ENCODE data around the gene KRT79. TPM values are rescaled to one million over a fixed set of nuclear protein-coding genes. Genes with fewer than 3 reads are reported as not detected.
A peak's percentile ranks its signal among the peaks of the same experiment; 100 is the strongest.

Gene KRT79
- total RNA-seq, 8 experiments from 2014 or later, result 0.32 to 0.90 TPM; not detected in 6

- Histone ChIP-seq H3K27ac (no peak overlapping the region), H3K4me3 (no peak overlapping the region), H3K4me1 (replicated peaks in 1 of 2) (no peaks in the 10 kb centered on the region)
- 0 to 100% (median 86%) methylated on average over 1 to 9 of the region's 10 CpGs; no CpG with 5 or more reads in 2 of the 10 experiments for WGBS, 10 experiments
- in situ Hi-C loops (cut with MboI; ENCODE audit: low pct_unique_long_range_greater_than_20kb in 2 of 9, low sequenced_read_pairs in 9 of 9, unreplicated experiment in 9 of 9), result no loop called here
- no peak for ATAC-seq (replicated peaks in 6 of 8)
These were observed 41.7 kb downstream of the KRT79 start for GRCh38 chr12:52792185-52793029.

- H3K4me3 ChIP-seq, result no peak overlapping the region
- 60 to 90% (median 73%) methylated on average over 1 to 7 of the region's 12 CpGs; no CpG with 5 or more reads in 5 of the 10 experiments for WGBS, 10 experiments
- no peak overlapping the region for H3K27ac ChIP-seq
- H3K4me1 ChIP-seq (replicated peaks in 1 of 2), result no peaks in the 10 kb centered on the region
- no peak for ATAC-seq (replicated peaks in 6 of 8)
- in situ Hi-C loops (cut with MboI; ENCODE audit: low pct_unique_long_range_greater_than_20kb in 2 of 9, low sequenced_read_pairs in 9 of 9, unreplicated experiment in 9 of 9), result no loop called here
These were observed 42.6 kb downstream of the KRT79 start for GRCh38 chr12:52791271-52792184.

- no peak for ATAC-seq (replicated peaks in 6 of 8)
- Histone ChIP-seq H3K4me3 (no peak overlapping the region), H3K4me1 (replicated peaks in 1 of 2) (no peaks in the 10 kb centered on the region), H3K27ac (no peak overlapping the region)
- 41 to 92% (median 77%) methylated on average over 3 to 12 of the region's 19 CpGs; no CpG with 5 or more reads in 2 of the 10 experiments for WGBS, 10 experiments
- in situ Hi-C loops (cut with MboI; ENCODE audit: low pct_unique_long_range_greater_than_20kb in 2 of 9, low sequenced_read_pairs in 9 of 9, unreplicated experiment in 9 of 9), result no loop called here
These were observed 43.5 kb downstream of the KRT79 start for GRCh38 chr12:52790427-52791270.

DNA sequence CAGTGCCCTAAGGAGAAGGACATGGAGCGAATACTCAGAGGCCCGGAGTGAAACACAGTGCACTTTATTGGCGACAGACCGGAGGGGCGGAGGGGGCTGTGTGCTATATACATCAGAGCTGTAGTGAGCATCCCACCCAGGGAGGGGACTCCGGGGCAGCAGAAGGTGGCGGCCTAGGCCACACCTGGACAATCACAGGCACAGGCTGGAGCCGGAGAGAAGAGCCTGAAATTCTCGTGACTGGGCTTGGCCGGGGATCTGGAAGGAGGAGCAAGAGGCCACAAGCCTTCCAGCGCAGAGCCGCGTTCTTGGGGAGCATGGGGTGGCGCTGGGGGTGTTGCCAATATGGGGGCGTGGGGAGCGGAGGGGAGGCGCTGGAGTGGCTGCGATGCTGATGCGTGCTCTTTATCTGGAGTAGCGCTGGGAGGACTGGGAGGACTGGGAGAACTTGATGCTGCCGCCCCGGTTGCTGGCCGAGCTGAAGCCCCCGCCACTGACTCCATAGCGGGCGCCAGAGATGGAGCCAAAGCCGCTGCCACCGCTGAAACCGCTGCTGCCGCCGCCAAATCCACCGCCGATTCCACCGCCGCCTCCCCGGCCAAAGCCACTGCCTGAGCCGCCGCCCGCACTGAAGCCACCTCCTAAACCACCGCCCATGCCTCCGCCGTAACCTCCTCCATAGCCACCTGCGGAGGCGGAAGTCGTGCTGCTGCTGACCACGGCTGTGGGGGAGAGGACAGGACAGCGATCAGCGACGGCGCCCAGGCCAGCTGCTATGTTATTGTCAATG, 44.3 kb downstream of the KRT79 start:
- Histone ChIP-seq H3K4me1 (replicated peaks in 1 of 2) (no peaks in the 10 kb centered on the region), H3K27ac (no peak overlapping the region), H3K4me3 (no peak overlapping the region)
- ATAC-seq (replicated peaks in 6 of 8), result peak in 3 of 8 experiments; percentile 57 to 61 (median 60)
- in situ Hi-C loops (cut with MboI; ENCODE audit: low pct_unique_long_range_greater_than_20kb in 2 of 9, low sequenced_read_pairs in 9 of 9, unreplicated experiment in 9 of 9), result no loop called here
- WGBS, 10 experiments, result 0 to 26% (median 0%) methylated on average over 2 to 10 of the region's 50 CpGs; no CpG with 5 or more reads in 7 of the 10 experiments

DNA sequence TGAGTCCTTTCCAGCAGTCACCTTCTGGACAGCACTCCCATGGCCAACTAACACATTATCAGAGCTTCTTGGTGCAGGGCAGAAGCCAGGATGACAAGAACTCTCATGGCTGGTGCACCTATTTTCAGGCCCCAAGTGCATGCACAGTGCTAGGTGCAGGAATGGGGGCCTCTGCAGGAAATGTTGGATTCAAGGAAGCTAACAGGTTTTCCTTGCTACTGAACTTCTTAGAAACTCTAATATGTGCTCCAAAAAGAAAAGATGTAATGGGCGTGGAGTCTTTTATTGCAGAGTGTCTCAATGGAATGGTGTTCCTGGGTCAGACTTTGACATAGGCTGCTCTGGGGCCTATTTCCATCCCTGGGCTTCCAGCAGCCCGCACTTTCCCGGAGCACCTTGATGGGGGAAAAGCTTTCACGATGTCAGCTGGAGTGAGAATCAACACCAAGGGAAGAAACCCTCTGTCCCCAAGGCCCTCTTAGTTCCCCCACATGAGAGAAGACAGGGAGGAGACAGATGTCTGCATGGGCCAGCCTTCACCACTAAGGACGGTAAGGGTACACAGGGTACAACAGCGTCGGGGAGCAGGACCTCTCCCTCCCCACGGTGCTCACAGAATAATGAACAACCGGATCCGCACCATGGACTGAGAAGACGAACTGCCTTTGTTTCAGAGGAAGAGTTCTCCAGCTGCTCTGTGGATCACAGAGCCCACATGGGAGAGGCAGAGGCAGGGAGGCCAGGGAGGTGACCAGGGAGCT, 45.1 kb downstream of the KRT79 start:
- no peak overlapping the region for H3K27ac ChIP-seq
- no peak overlapping the region for H3K4me3 ChIP-seq
- H3K4me1 ChIP-seq (replicated peaks in 1 of 2), result no peaks in the 10 kb centered on the region
- 70 to 95% (median 88%) methylated on average over 2 to 6 of the region's 11 CpGs; no CpG with 5 or more reads in 3 of the 10 experiments for WGBS, 10 experiments
- in situ Hi-C loops (cut with MboI; ENCODE audit: low pct_unique_long_range_greater_than_20kb in 2 of 9, low sequenced_read_pairs in 9 of 9, unreplicated experiment in 9 of 9), result no loop called here
- no peak for ATAC-seq (replicated peaks in 6 of 8)

DNA sequence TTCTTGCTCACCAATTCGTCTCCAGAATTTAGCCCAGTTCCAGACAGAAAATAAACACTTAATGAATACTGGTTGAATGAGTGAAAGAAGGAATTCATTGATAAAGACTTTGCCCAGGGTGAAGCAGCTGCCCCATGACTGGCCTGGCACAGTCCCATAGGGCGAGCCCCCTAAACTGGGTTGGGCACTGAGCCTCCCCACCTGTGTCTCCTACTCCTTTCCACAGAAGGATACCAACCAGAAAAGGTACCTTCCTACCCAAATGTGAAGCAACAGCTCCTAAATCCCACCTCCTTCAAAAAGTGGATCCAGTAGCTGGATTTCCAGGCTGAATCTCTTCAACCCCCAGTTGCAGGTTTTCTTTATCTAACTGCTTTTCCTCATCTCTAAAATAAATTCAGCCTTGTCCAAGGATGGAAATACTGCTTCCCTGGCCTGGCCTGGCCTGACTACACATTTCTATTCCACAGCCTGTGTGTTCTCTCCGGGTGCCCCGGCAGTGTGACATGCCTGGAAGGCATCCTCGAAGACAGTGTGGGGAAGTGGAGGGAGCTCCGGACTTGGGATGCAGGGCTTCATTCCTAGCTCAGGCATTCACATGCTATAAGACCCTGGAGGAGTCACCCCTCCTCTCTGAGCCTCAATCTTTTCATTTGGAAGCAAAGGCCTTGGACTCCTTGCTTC, 45.8 kb downstream of the KRT79 start:
- in situ Hi-C loops (cut with MboI; ENCODE audit: low pct_unique_long_range_greater_than_20kb in 2 of 9, low sequenced_read_pairs in 9 of 9, unreplicated experiment in 9 of 9), result no loop called here
- no peak overlapping the region for H3K4me3 ChIP-seq
- H3K4me1 ChIP-seq (replicated peaks in 1 of 2), result no peaks in the 10 kb centered on the region
- no peak overlapping the region for H3K27ac ChIP-seq
- ATAC-seq (replicated peaks in 6 of 8), result no peak
- 0 to 70% (median 65%) methylated on average over 1 to 6 of the region's 6 CpGs; no CpG with 5 or more reads in 2 of the 10 experiments for WGBS, 10 experiments

DNA sequence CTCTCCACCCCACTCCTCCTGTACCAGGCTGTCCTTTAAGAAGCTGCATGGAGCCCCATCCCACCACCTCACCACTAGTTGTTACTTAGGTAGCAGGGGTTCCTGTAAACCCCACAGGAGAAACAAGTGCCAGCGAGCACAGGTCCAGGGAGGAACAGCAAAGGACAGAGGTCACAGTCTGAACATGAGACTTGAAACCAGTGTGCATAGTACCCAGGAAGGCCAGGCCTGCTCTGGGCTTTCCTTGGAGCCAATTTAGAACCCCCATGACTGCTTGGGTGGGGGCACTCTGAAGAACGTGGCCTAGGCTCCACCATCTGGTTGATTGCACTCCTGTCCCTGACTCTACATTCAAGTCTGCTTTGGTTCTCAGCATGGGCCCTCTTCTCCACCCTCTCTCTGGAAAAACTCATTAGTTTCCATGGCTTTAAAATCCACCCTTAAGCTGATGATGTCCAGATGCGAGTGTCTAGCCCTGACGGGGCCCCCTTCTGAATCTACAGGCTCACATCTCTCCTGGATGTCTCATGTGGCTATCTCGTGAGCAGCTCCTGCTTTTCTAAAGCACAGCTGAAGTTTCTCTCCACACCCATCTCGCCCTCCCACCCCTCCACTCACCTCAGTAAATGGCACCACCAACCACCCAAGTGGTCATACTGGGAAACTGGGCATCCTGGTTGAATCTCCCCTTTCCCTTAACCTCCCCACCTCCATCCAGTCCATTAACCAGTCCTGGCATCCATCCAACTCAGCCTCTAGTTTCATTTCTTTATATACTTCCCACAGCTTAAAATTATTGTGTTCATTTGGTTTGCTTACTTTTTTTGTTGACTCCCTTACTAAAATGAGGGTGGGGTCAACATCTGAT, 46.6 kb downstream of the KRT79 start:
- 31 to 60% (median 48%) methylated on average over 1 to 4 of the region's 6 CpGs; no CpG with 5 or more reads in 4 of the 10 experiments for WGBS, 10 experiments
- in situ Hi-C loops (cut with MboI; ENCODE audit: low pct_unique_long_range_greater_than_20kb in 2 of 9, low sequenced_read_pairs in 9 of 9, unreplicated experiment in 9 of 9), result no loop called here
- Histone ChIP-seq H3K4me1 (replicated peaks in 1 of 2) (no peaks in the 10 kb centered on the region), H3K27ac (no peak overlapping the region), H3K4me3 (no peak overlapping the region)
- peak in 2 of 8 experiments; percentile 48 to 71 for ATAC-seq (replicated peaks in 6 of 8)

DNA sequence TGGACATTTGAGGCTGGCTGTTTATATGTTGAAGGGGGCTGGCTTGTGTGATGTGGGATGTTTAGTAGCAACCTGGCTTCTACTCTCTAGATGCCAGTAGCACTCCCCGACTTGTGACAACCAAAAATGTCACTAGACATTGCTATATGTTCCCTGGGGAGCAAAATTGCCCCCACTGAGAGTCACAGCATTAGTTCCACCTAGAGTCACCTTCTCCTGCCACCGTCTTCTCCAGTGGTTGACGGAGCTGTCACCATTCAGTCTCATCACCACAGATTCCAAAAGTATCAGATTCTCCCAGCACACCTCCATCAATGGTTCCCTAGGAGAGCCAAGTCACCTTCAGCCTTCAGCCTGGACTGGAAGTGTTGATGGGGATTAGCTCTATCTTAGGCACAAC, 49.2 kb downstream of the KRT79 start:
- no peak for ATAC-seq (replicated peaks in 6 of 8)
- in situ Hi-C loops (cut with MboI; ENCODE audit: low pct_unique_long_range_greater_than_20kb in 2 of 9, low sequenced_read_pairs in 9 of 9, unreplicated experiment in 9 of 9), result no loop called here
- Histone ChIP-seq H3K4me1 (replicated peaks in 1 of 2) (no peaks in the 10 kb centered on the region), H3K27ac (no peak overlapping the region), H3K4me3 (no peak overlapping the region)
- WGBS, 10 experiments, result 23 to 65% (median 57%) methylated on average over 1 to 3 of the region's 3 CpGs; no CpG with 5 or more reads in 7 of the 10 experiments

- ATAC-seq (replicated peaks in 6 of 8), result no peak
- 5 to 72% (median 51%) methylated on average over 1 to 6 of the region's 7 CpGs; no CpG with 5 or more reads in 1 of the 10 experiments for WGBS, 10 experiments
- in situ Hi-C loops (cut with MboI; ENCODE audit: low pct_unique_long_range_greater_than_20kb in 2 of 9, low sequenced_read_pairs in 9 of 9, unreplicated experiment in 9 of 9), result no loop called here
- no peak overlapping the region for H3K27ac ChIP-seq
- no peak overlapping the region for H3K4me3 ChIP-seq
- H3K4me1 ChIP-seq (replicated peaks in 1 of 2), result no peaks in the 10 kb centered on the region
These were observed 50.4 kb downstream of the KRT79 start for GRCh38 chr12:52783563-52784316.

- Histone ChIP-seq H3K27ac (no peak overlapping the region), H3K4me3 (no peak overlapping the region), H3K4me1 (replicated peaks in 1 of 2) (no peaks in the 10 kb centered on the region)
- no peak for ATAC-seq (replicated peaks in 6 of 8)
- in situ Hi-C loops (cut with MboI; ENCODE audit: low pct_unique_long_range_greater_than_20kb in 2 of 9, low sequenced_read_pairs in 9 of 9, unreplicated experiment in 9 of 9), result no loop called here
- WGBS, 10 experiments, result 35 to 85% (median 74%) methylated on average over 2 to 4 of the region's 4 CpGs; no CpG with 5 or more reads in 3 of the 10 experiments
These were observed 51.6 kb downstream of the KRT79 start for GRCh38 chr12:52782502-52782901.

All from motor neuron (in vitro differentiated cells).